Kidney (tissue), 14 donors: Measurements from ENCODE around the gene DNAJA2. TPM values are rescaled to one million over a fixed set of nuclear protein-coding genes. Genes with fewer than 3 reads are reported as not detected.

Experiments
- DNase-seq, 5 donors: peaks; one replicate each; pipeline ENCODE4 v3.0.0-alpha.2; 2013 to 2020
- FAIRE-seq: peaks from 2 replicates; lab custom pipeline; 2012; peaks lifted over from hg19 to GRCh38; lab: Jason Lieb, UNC
- H3K27ac ChIP-seq, 2 donors: one replicate each; pipeline ENCODE4 v1.7.0; 2013; ENCODE audit warnings: low read depth in 2 of 2, low read length in 2 of 2, inconsistent platforms in 1 of 2
- H3K27me3 ChIP-seq: one replicate; pipeline ENCODE4 v1.7.1; 2013; ENCODE audit warnings: low read length, inconsistent platforms; ENCODE audit not compliant: control insufficient read depth, insufficient read depth
- H3K36me3 ChIP-seq, 3 donors: one replicate each; pipeline versions ENCODE4 v1.7.0 to v1.7.1; 2013; ENCODE audit warnings: low read length in 3 of 3, control low read depth in 1 of 3, inconsistent platforms in 1 of 3; ENCODE audit not compliant: insufficient read depth in 3 of 3, control insufficient read depth in 2 of 3
- H3K4me1 ChIP-seq, 3 donors: one replicate each; pipeline versions ENCODE4 v1.7.0 to v1.7.1; 2013; ENCODE audit warnings: low read length in 3 of 3, inconsistent platforms in 1 of 3, low read depth in 1 of 3; ENCODE audit not compliant: control insufficient read depth in 2 of 3, insufficient read depth in 2 of 3
- H3K4me3 ChIP-seq, 3 donors: one replicate each; pipeline versions ENCODE4 v1.7.0 to v1.8.1; 2013; ENCODE audit warnings: low read length in 3 of 3, control low read depth in 1 of 3, inconsistent platforms in 1 of 3
- H3K9ac ChIP-seq, 3 donors: one replicate each; pipeline versions ENCODE4 v1.7.0 to v1.7.1; 2013; ENCODE audit warnings: low read length in 3 of 3, control low read depth in 1 of 3, inconsistent platforms in 1 of 3
- H3K9me3 ChIP-seq, 3 donors: one replicate each; pipeline versions ENCODE4 v1.7.0 to v1.7.1; 2013; ENCODE audit warnings: low read length in 3 of 3, control low read depth in 1 of 3, inconsistent platforms in 1 of 3; ENCODE audit not compliant: control insufficient read depth in 2 of 3, insufficient read depth in 1 of 3
- intact Hi-C: fragments of 100-400 bp; cut with DNase I; formaldehyde crosslinking; loops from one replicate; pipeline ENCODE4 v1.11.1; 2022
- polyA plus RNA-seq: library from polyadenylated mRNA; stranded (reverse); fragments of 350-450 nt; fragmentation: Illumina TruSeq; extraction: RNeasy Lipid Tissue Mini Kit (QIAGEN cat#74804); gene quantifications from one replicate; pipeline ENCODE4 v1.2.3, GENCODE V29; 2014; ENCODE audit warnings: low read depth, low replicate concordance; ENCODE audit not compliant: insufficient read depth
- total RNA-seq: library from RNA; stranded (reverse); fragmentation: NEBNext Ultra II Directional; extraction: Animal tissue kit (Norgen Biotek cat#: 25700); gene quantifications from one replicate; pipeline ENCODE4 v1.2.1, GENCODE V29; 2021
- TF ChIP-seq, protein P1 (sequence below): IDR thresholded peaks from 3 replicates; pipeline ENCODE4 v1.5.1; 2012; ENCODE audit warnings: mild to moderate bottlenecking, moderate library complexity, borderline replicate concordance; ENCODE audit not compliant: insufficient read depth; ENCODE audit errors: extremely low read depth
- donor health status: control.
- donor health status: control.
- donor health status: control.
- donor health status: control.
- donor health status: control.
- donor health status: DM: yes; HTN: yes; CAD: no.
- donor health status: Normal renal cell carcinoma (clear cell type).

Gene DNAJA2
- total and polyA plus RNA-seq, 2 donors from 2014 or later, result 47.3 to 54.4 TPM

GRCh38 chr16:46922239-46922638 is 51.2 kb downstream of the DNAJA2 start:
- DNase-seq, result no peak
- intact Hi-C loops, result no loop called here
- peaks cover 0 to 34% (median 5%) of the 10 kb centered on the region in 3 donors for H3K36me3 ChIP-seq

DNA sequence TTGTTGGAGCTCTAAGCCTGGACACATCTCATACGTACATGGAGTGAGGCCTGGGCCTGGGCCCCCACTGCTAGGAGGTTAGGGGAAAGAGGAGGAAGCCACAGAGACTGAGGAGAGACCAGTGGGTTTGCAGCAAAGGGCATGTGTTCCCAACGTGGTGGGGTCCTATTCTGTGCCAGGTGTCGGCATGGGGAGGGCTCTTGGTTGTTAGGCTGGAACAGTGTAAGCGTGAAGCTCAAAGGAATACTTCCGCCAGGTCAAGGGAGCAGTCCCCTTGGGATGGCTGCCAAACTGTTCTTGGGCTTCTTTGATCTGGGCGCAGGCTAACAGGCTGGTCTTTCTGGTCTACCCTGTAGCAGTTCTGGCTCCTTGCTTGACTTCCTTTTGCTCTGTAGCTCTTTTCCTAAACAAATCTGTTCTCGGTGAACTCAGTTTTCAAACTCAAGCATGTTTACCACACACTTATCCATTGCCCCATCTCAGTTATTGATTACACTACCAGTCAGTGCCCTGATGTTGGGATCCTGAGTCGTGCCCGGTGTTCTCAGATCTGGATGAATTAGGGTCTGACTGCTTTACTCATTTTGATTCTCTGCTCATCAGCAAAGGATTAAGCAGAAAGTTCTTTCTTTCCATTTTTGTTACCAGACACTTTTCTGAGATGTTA is 52.9 kb downstream of the DNAJA2 start:
- H3K27me3 ChIP-seq, result no peaks in the 10 kb centered on the region
- H3K4me1 ChIP-seq, result peaks cover 0 to 9% (median 5%) of the 10 kb centered on the region in 3 donors
- FAIRE-seq, result no peak
- TF ChIP-seq, protein P1, sequence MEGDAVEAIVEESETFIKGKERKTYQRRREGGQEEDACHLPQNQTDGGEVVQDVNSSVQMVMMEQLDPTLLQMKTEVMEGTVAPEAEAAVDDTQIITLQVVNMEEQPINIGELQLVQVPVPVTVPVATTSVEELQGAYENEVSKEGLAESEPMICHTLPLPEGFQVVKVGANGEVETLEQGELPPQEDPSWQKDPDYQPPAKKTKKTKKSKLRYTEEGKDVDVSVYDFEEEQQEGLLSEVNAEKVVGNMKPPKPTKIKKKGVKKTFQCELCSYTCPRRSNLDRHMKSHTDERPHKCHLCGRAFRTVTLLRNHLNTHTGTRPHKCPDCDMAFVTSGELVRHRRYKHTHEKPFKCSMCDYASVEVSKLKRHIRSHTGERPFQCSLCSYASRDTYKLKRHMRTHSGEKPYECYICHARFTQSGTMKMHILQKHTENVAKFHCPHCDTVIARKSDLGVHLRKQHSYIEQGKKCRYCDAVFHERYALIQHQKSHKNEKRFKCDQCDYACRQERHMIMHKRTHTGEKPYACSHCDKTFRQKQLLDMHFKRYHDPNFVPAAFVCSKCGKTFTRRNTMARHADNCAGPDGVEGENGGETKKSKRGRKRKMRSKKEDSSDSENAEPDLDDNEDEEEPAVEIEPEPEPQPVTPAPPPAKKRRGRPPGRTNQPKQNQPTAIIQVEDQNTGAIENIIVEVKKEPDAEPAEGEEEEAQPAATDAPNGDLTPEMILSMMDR, result no peak
- peaks cover 3 to 27% (median 5%) of the 10 kb centered on the region in 3 donors for H3K36me3 ChIP-seq
- H3K9ac ChIP-seq, result peak overlapping the region in 1 of 3 donors; percentile 26
- H3K9me3 ChIP-seq, result peaks cover 0 to 2% (median 0%) of the 10 kb centered on the region in 3 donors
- no peak overlapping the region for H3K4me3 ChIP-seq
- H3K27ac ChIP-seq, result peak overlapping the region in 1 of 2 donors; percentile 32
- intact Hi-C loops, result no loop called here
- DNase-seq, result peak in 2 of 5 donors; percentile 29 to 50

More at GRCh38 chr16:46922239-46922638, 51.2 kb downstream of the DNAJA2 start:
- no peak overlapping the region for H3K9ac ChIP-seq
- no peak for FAIRE-seq
- no peaks in the 10 kb centered on the region for H3K9me3 ChIP-seq
- no peak overlapping the region for H3K27ac ChIP-seq
- TF ChIP-seq, protein P1, result no peak
- H3K4me1 ChIP-seq, result peaks cover 0 to 9% (median 5%) of the 10 kb centered on the region in 3 donors
- no peaks in the 10 kb centered on the region for H3K27me3 ChIP-seq
- H3K4me3 ChIP-seq, result no peak overlapping the region

DNA sequence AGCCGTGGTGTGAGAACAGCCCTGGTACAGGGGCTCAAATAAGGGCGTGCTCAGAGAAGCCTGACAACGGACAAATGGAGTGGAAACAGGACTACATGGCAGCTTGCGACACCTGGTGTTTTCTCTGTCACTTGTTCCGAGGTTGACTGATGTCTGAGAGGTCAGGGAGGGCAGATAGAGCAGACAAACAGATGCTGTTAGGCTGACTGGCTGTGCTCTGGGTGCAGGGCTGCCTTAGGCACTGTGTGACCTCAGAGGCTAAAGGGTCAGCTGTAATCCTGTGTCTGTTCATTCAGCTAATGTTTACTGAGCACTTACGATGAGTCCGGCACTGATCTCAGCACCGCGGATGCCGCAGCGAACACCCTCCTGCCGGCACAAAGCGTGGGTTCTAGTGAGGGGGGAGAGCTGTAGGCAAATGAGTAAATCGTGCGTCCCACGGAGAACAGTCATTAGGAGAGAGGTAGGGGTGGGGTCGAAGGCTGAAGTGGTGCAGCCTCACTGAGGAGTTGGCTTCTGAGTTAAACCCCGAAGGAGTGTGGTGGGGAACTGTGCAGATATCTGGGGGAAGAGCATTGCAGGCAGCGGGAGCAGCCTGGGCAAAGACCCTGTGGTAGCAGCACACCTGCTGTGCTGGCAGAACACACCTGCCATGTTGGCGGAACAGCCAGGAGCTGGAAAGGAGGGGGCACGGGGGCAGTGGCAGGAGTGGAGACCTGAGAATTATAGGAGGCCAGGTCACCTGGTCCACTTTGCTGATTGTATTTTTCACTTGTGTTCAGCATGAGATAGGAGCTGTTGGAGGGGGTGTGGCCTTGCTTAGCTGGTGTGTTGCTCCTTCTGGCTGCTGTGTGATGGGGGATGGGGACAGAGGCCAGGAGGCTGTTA is 54.3 kb downstream of the DNAJA2 start:
- TF ChIP-seq, protein P1, result no peak
- peaks cover 0 to 2% (median 0%) of the 10 kb centered on the region in 3 donors for H3K9me3 ChIP-seq
- FAIRE-seq (no peak), DNase-seq (peak in 4 of 5 donors; percentile 53 to 67 (median 60))
- no peak overlapping the region for H3K27ac ChIP-seq
- peaks cover 0 to 9% (median 5%) of the 10 kb centered on the region in 3 donors for H3K4me1 ChIP-seq
- no peaks in the 10 kb centered on the region for H3K27me3 ChIP-seq
- intact Hi-C loops, result no loop called here
- no peak overlapping the region for H3K9ac ChIP-seq
- H3K4me3 ChIP-seq, result no peak overlapping the region
- peaks cover 5 to 32% (median 7%) of the 10 kb centered on the region in 3 donors for H3K36me3 ChIP-seq
